Common myeloid progenitor, CD34-positive (primary cell): ENCODE measurements around the gene ATP1A3. TPM values are rescaled to one million over a fixed set of nuclear protein-coding genes. Genes with fewer than 3 reads are reported as not detected.
A peak's percentile ranks its signal among the peaks of the same experiment; 100 is the strongest.
"Not testable (repeated sequence)": the region's sequence is repeated elsewhere in the genome, so short reads cannot be mapped to it uniquely, and the experiment has no call there.

Source experiments
- CTCF ChIA-PET: fragments of 350-600 bp; sonication (Branson Sonifier 250); formaldehyde crosslinking; loops from one replicate; lab custom pipeline; 2021; ENCODE audit warnings: antibody characterized with exemption; lab: Charles Lee
- POLR2A ChIA-PET: fragments of 350-600 bp; sonication (Branson Sonifier 250); formaldehyde crosslinking; loops from one replicate; lab custom pipeline; 2021; ENCODE audit warnings: antibody characterized with exemption; lab: Charles Lee
- DNase-seq, 3 donors: peaks; one replicate each; pipeline versions ENCODE4 v3.0.0 to v3.0.0-alpha.2; 2013
- H3K27ac ChIP-seq, 2 experiments: 1 replicate in 1 of 2; 2 replicates in 1 of 2; pipeline ENCODE4 v1.7.0; 2013; ENCODE audit warnings: inconsistent platforms in 2 of 2, low read length in 2 of 2, mild to moderate bottlenecking in 2 of 2, low read depth in 1 of 2, moderate library complexity in 1 of 2; ENCODE audit not compliant: severe bottlenecking in 2 of 2, insufficient read depth in 1 of 2, poor library complexity in 1 of 2
- H3K27me3 ChIP-seq, 5 experiments: replicated peaks in 2 of 5; 1 replicate in 3 of 5; 2 replicates in 2 of 5; pipeline versions ENCODE4 v1.6.1 to v1.7.0; 2013; ENCODE audit warnings: low read length in 4 of 5, mild to moderate bottlenecking in 2 of 5, moderate library complexity in 2 of 5, inconsistent platforms in 1 of 5; ENCODE audit not compliant: insufficient read depth in 5 of 5, control insufficient read depth in 4 of 5
- H3K36me3 ChIP-seq, 4 experiments: 1 replicate in 2 of 4; 2 replicates in 2 of 4; pipeline versions ENCODE4 v1.6.1 to v1.7.0; 2013; ENCODE audit warnings: low read length in 3 of 4, control low read depth in 1 of 4, mild to moderate bottlenecking in 1 of 4; ENCODE audit not compliant: control insufficient read depth in 4 of 4, insufficient read depth in 4 of 4
- H3K4me1 ChIP-seq, 4 experiments: 1 replicate in 3 of 4; 2 replicates in 1 of 4; pipeline versions ENCODE4 v1.6.1 to v1.7.1; 2013; ENCODE audit warnings: low read length in 3 of 4, mild to moderate bottlenecking in 3 of 4, control low read depth in 1 of 4, inconsistent platforms in 1 of 4, moderate library complexity in 1 of 4; ENCODE audit not compliant: control insufficient read depth in 4 of 4, insufficient read depth in 4 of 4; ENCODE audit errors: control extremely low read depth in 1 of 4
- H3K4me3 ChIP-seq, 7 experiments: 1 replicate in 4 of 7; 2 replicates in 3 of 7; pipeline versions ENCODE4 v1.5.1 to v1.7.0; 2013; ENCODE audit warnings: mild to moderate bottlenecking in 7 of 7, low read length in 6 of 7, moderate library complexity in 6 of 7, inconsistent platforms in 2 of 7, low read depth in 2 of 7, control low read depth in 1 of 7; ENCODE audit not compliant: insufficient read depth in 4 of 7, control insufficient read depth in 1 of 7; ENCODE audit errors: extremely low read depth in 1 of 7
- H3K9me3 ChIP-seq, 5 experiments: 1 replicate in 4 of 5; 2 replicates in 1 of 5; pipeline versions ENCODE4 v1.6.1 to v1.7.1; 2013; ENCODE audit warnings: low read length in 4 of 5, mild to moderate bottlenecking in 2 of 5, inconsistent platforms in 1 of 5, low read depth in 1 of 5, moderate library complexity in 1 of 5; ENCODE audit not compliant: control insufficient read depth in 4 of 5, insufficient read depth in 2 of 5; ENCODE audit errors: control extremely low read depth in 1 of 5
- WGBS: methylation state at CpG from one replicate; pipeline ENCODE4 v1.1.5; 2013; ENCODE audit not compliant: insufficient coverage; 5-methylcytosine and 5-hydroxymethylcytosine counted together
- polyA plus RNA-seq: library from polyadenylated mRNA; unstranded; fragments of 120-200 nt; gene quantifications from one replicate; pipeline ENCODE4 v1.2.1, GENCODE V29; 2013

ATP1A3 gene
- 2.9 TPM for polyA plus RNA-seq

DNA sequence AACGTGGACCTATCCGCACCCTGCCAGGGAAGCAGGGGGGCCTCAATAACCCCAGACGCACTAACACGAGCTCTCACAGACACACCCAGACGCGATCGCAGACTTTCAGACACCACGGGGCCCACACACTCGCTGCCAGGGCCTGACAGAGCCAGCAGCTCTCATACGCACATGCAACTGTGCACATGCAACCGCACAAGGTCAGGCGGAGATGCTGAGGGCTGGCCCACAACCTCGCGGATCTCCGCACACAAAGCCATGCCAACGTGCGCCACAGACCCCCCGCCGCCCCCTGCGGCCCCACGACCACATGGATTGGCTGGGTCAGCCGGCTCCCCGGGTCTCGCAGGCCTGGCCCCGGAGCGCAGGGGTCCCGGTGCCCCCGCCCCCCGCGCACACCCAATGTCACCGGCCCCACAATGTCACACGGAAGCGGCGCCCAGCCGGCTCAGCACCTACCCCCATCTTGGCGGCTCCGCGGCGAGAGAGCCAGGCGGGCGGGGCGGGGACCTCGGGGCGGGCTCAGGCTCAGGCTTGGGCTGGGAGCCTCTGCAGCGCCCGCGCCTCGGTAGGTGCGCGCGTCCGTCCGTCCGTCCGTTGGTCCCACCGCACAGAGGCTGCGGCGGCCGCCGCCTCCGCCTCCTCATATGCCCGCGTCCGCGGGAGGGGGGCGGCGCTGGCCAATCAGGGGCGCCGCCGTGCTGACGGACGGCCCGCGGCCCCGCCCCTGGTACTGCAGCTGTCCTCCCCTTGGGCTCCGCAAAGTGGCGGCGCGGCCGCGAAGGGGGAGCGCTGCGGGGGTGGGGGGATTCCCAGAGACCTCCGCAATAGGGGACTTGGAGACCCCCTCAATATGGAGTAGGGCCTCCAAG is at the start of gene ATP1A3:
Gene ATP1A3, minus strand, starts transcription at position 619 of the 872 bp plus-strand sequence. Its CDS starts 154 bp downstream, at position 465.
- under 1% methylated on average over 75 of the region's 84 CpGs for WGBS
- H3K4me1 ChIP-seq, result peaks cover 0 to 26% (median 24%) of the 10 kb centered on the region in 4 experiments
- POLR2A ChIA-PET, result no interaction called here
- CTCF ChIA-PET, result interaction anchor here (0.5 kb wide), 1 partner anchor 294 kb away, joined by 3 read pairs; no protein-coding TSS in a partner anchor
- H3K36me3 ChIP-seq, result no peaks in the 10 kb centered on the region
- H3K27ac ChIP-seq, result no peak within 1 kb of the TSS
- H3K4me3 ChIP-seq, result peak within 1 kb of the TSS; percentile 38 to 75 (median 57)
- H3K27me3 ChIP-seq, result peaks cover 0 to 54% (median 32%) of the 10 kb centered on the region in 5 experiments
- DNase-seq, result peak; percentile 52 to 79 (median 75)
- no peaks in the 10 kb centered on the region for H3K9me3 ChIP-seq

DNA sequence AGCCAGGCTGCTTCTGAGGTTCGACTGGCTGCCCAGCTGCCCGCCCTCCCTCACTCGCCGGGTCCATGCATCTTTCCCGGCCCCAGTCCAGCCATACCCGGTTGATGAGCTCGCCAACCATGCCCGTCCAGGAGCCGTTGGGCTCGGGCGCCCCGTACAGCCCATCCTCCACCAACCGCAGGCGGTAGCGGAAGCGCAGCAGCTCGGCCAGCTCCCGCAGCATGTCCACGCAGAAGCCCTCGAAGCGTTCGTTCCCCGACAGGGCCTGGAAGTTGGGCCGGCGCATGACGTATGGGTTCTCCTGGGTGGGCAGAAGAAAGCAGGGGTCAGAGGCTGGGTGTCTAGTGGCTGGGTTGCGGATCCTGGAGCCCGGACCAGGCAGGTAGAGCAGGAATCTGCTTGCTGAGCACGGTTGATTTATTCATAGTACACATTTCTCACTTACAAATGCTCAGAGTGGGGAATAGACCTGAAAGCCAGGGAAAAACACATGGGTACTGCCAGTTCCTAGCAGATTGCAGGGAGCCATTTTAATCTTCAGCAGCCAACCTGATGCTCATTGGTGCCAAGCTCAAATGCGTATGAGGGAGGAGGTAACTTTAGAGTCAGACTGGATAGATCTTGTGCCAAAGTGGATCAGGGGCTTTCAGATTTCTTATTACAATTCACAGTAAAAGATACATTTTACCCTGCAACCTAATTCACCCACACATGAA is 48.6 kb upstream of the ATP1A3 start:
- peaks cover 7 to 76% (median 37%) of the 10 kb centered on the region in 4 experiments for H3K36me3 ChIP-seq

GRCh38 chr19:42040491-42040890 is 46.5 kb upstream of the ATP1A3 start:
- H3K4me3 ChIP-seq, H3K4me1 ChIP-seq, DNase-seq, H3K27me3 ChIP-seq, H3K27ac ChIP-seq, H3K9me3 ChIP-seq, POLR2A ChIA-PET: not testable (repeated sequence)
- CTCF ChIA-PET, result interaction anchor here (4.2 kb wide), 1 partner anchor 11 kb away, joined by 17 read pairs; no protein-coding TSS in a partner anchor
- WGBS, result 100% methylated on average over 8 of the region's 9 CpGs
- peaks cover 7 to 71% (median 38%) of the 10 kb centered on the region in 4 experiments for H3K36me3 ChIP-seq

More for the DNA sequence above, 48.6 kb upstream of the ATP1A3 start:
- no peaks in the 10 kb centered on the region for H3K27me3 ChIP-seq
- H3K27ac ChIP-seq, result no peak overlapping the region
- 97% methylated on average over 25 of the region's 30 CpGs for WGBS
- H3K4me1 ChIP-seq, result no peaks in the 10 kb centered on the region
- H3K4me3 ChIP-seq, result no peak overlapping the region
- H3K9me3 ChIP-seq, result no peaks in the 10 kb centered on the region
- ChIA-PET POLR2A (interaction anchor here (0.6 kb wide), 1 partner anchor 30 kb away, joined by 3 read pairs; no protein-coding TSS in a partner anchor), CTCF (no interaction called here)
- DNase-seq, result no peak

GRCh38 chr19:42040031-42040430 is 46.0 kb upstream of the ATP1A3 start:
- Histone ChIP-seq H3K27ac (no peak overlapping the region), H3K36me3 (peaks cover 7 to 67% (median 34%) of the 10 kb centered on the region in 4 experiments), H3K27me3 (no peaks in the 10 kb centered on the region), H3K9me3 (no peaks in the 10 kb centered on the region), H3K4me1 (no peaks in the 10 kb centered on the region), H3K4me3 (no peak overlapping the region)
- DNase-seq, result no peak
- POLR2A ChIA-PET, result interaction anchor here (0.6 kb wide), 1 partner anchor 373 kb away, joined by 3 read pairs; no protein-coding TSS in a partner anchor
- CTCF ChIA-PET, result interaction anchor here (4.2 kb wide), 1 partner anchor 11 kb away, joined by 17 read pairs; no protein-coding TSS in a partner anchor

DNA sequence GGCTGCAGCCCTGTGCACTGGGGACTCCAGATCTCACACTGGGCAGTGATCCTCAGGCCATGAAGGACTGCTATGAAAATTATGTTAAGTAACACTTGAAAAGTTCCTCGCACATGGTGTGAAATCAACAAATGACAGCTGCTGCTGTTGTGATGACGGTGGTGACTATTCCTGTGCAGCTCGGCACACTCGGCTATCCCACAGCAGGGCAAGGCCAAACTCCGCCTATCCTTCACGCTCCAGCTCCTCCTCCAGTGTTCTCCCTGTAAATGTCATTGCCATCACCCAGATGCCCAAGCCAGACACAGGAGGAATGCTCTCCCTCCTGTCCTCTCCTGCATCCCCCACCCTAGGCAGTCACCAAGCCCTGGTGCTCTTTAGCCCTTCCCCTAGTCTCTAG is 44.6 kb upstream of the ATP1A3 start:
- POLR2A ChIA-PET, result interaction anchor here (0.6 kb wide), 1 partner anchor 53 kb away, joined by 3 read pairs; no protein-coding TSS in a partner anchor
- Histone ChIP-seq H3K4me3 (no peak overlapping the region), H3K27ac (no peak overlapping the region), H3K27me3 (no peaks in the 10 kb centered on the region), H3K9me3 (no peaks in the 10 kb centered on the region), H3K4me1 (no peaks in the 10 kb centered on the region), H3K36me3 (peaks cover 7 to 59% (median 32%) of the 10 kb centered on the region in 4 experiments)
- WGBS, result 100% methylated on average over 6 of the region's 6 CpGs
- no peak for DNase-seq
- CTCF ChIA-PET, result interaction anchor here (0.7 to 4.2 kb wide), 4 partner anchors 10 to 39 kb away, joined by 3 to 17 read pairs (median 4); no protein-coding TSS in a partner anchor

DNA sequence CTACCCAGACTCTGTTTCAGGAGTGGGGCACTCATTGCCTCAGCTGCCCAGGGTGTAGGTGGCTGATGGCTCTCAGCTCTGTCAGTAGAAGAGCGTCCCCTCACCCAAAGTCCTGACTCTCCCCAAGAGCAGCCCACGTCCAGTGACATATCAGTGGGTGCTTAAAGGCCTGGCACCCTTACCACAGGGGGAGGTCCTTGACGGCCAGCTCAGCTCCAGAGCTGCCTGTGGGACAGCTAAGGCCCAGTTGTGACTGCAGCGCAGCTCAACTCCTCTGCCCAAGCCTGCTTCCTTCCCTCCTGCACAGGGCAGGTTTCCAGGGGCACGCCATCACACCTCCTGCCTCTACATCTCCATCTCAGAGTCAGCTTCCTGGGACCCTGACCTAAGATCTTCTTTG is 43.6 kb upstream of the ATP1A3 start:
- peaks cover 7 to 58% (median 31%) of the 10 kb centered on the region in 4 experiments for H3K36me3 ChIP-seq
- H3K9me3 ChIP-seq, result no peaks in the 10 kb centered on the region
- no peak for DNase-seq
- no peaks in the 10 kb centered on the region for H3K27me3 ChIP-seq
- ChIA-PET POLR2A (no interaction called here), CTCF (interaction anchor here (1.1 to 4.2 kb wide), 5 partner anchors 9 to 171 kb away, joined by 3 to 17 read pairs (median 4); no protein-coding TSS in a partner anchor)
- H3K4me1 ChIP-seq, result no peaks in the 10 kb centered on the region
- WGBS, result 94% methylated on average over 5 of the region's 5 CpGs
- H3K4me3 ChIP-seq, result no peak overlapping the region
- H3K27ac ChIP-seq, result no peak overlapping the region
